ENCODE measurements around the gene ERI3. TPM values are rescaled to one million over a fixed set of nuclear protein-coding genes. Genes with fewer than 3 reads are reported as not detected.

The ERI3 gene
- total RNA-seq, 1 experiment from 2014 or later: 74.2 TPM

GRCh38 chr1:44388551-44388950, 33.5 kb upstream of the ERI3 start:
- no peak overlapping the region for H3K27ac ChIP-seq (ENCODE audit: low read depth, low read length)
- H3K79me2 ChIP-seq (ENCODE audit: insufficient read depth, low read length): no peaks in the 10 kb centered on the region
- RAD21 ChIA-PET (ENCODE audit: low non-redundant PET in 1 of 2, low total read pairs in 2 of 2, uncharacterized antibody in 2 of 2, unreplicated experiment in 2 of 2): no interaction called here
- DNase-seq (ENCODE audit: low read depth, low spot score): no peak
- intact Hi-C loops (cut with micrococcal nuclease): no loop called here
- CTCF ChIA-PET: interaction anchor here (4.9 kb wide), 1 partner anchor 11 kb away, joined by 22 read pairs; no protein-coding TSS in a partner anchor
- TF ChIP-seq EGR1 (IDR thresholded peaks at IDR 0.05; ENCODE audit: low read depth): no peak
- TF ChIP-seq EZH2phosphoT487 (IDR thresholded peaks at IDR 0.05; ENCODE audit: borderline replicate concordance): no peak
- TF ChIP-seq REST (IDR thresholded peaks at IDR 0.05; ENCODE audit: low read depth): no peak
- no peak for TF ChIP-seq SIN3A (IDR thresholded peaks at IDR 0.05; ENCODE audit: low read depth)
- TF ChIP-seq MAX (IDR thresholded peaks at IDR 0.05): no peak
- TF ChIP-seq RAD21 (IDR thresholded peaks at IDR 0.05; ENCODE audit: low read depth): no peak
- TF ChIP-seq ELF1 (IDR thresholded peaks at IDR 0.05; ENCODE audit: borderline replicate concordance, low read depth): no peak
- TF ChIP-seq ZBTB33 (IDR thresholded peaks at IDR 0.05; ENCODE audit: extremely low read depth, insufficient replicate concordance, low read length): no peak
- no peak for TF ChIP-seq ATF3 (IDR thresholded peaks at IDR 0.05)
- TF ChIP-seq CEBPB (IDR thresholded peaks at IDR 0.05; ENCODE audit: low read depth): no peak
- TF ChIP-seq FOSL1 (IDR thresholded peaks at IDR 0.05; ENCODE audit: low read depth): no peak
- TF ChIP-seq POLR2AphosphoS5 (IDR thresholded peaks at IDR 0.05; ENCODE audit: low read depth, low read length): no peak
- no peak for TF ChIP-seq POLR2A (IDR thresholded peaks at IDR 0.05; ENCODE audit: borderline replicate concordance, extremely low read depth, insufficient read depth, insufficient read length)
- TF ChIP-seq SP1 (IDR thresholded peaks at IDR 0.05; ENCODE audit: low read depth): no peak
- TF ChIP-seq ZFX (IDR thresholded peaks at IDR 0.05): no peak
- no peak overlapping the region for H3K4me3 ChIP-seq (replicated peaks in 1 of 2; ENCODE audit: low read depth in 1 of 2, low read length in 2 of 2)
- H3K9ac ChIP-seq (ENCODE audit: low read length): no peak overlapping the region
- no peaks in the 10 kb centered on the region for H3K36me3 ChIP-seq (ENCODE audit: control insufficient read depth in 1 of 2, insufficient read depth in 2 of 2, low read length in 2 of 2)
- H2AFZ ChIP-seq (ENCODE audit: low read depth, low read length, poor library complexity, severe bottlenecking): no peak overlapping the region
- no peaks in the 10 kb centered on the region for H4K20me1 ChIP-seq (ENCODE audit: insufficient read depth)
- no peaks in the 10 kb centered on the region for H3K9me3 ChIP-seq (ENCODE audit: control insufficient read depth in 1 of 2, insufficient read depth in 1 of 2, low read depth in 1 of 2, low read length in 2 of 2)
- ATAC-seq: no peak
- no peaks in the 10 kb centered on the region for H3K27me3 ChIP-seq (ENCODE audit: insufficient read depth, low read length)
- no TSS peak for BruUV-seq (replicated peaks)
- H3K4me2 ChIP-seq (ENCODE audit: low read length): no peak overlapping the region
- POLR2A ChIA-PET: no interaction called here
- H3K9me2 ChIP-seq (ENCODE audit: insufficient read depth): no peaks in the 10 kb centered on the region
- peaks cover 0 to 6% of the 10 kb centered on the region in 2 experiments; a peak in 1 of 4 replicates for H3K4me1 ChIP-seq (ENCODE audit: control insufficient read depth in 1 of 2, insufficient read depth in 2 of 2, low read length in 2 of 2)

All from HCT116 (cell line).